SK-N-MC (cell line): ENCODE results near the gene CYSTM1.

ENCODE experiments used
- EZH2 ChIP-seq: fragments of 200-600 bp; sonication (generic); IDR thresholded peaks from one replicate; pipeline ENCODE4 v1.6.1; 2017; ENCODE audit warnings: antibody characterized with exemption
- FOXP2 ChIP-seq: optimal IDR thresholded peaks from 2 replicates; pipeline ENCODE3; 2011; ENCODE audit warnings: mild to moderate bottlenecking, moderate library complexity; ENCODE audit not compliant: insufficient read depth; ENCODE audit errors: extremely low read length, control extremely low read depth
- POLR2AphosphoS5 ChIP-seq: IDR thresholded peaks from 2 replicates; pipeline ENCODE4 v1.6.1; 2012; ENCODE audit warnings: mild to moderate bottlenecking, low read depth, low read length, borderline replicate concordance

- TF ChIP-seq EZH2 (no peak), POLR2AphosphoS5 (no peak), FOXP2 (no peak)
Measured at GRCh38 chr5:140256726-140257125, 81.7 kb downstream of the CYSTM1 start.
